ENCODE measurements around the gene CIRBP.

DNA sequence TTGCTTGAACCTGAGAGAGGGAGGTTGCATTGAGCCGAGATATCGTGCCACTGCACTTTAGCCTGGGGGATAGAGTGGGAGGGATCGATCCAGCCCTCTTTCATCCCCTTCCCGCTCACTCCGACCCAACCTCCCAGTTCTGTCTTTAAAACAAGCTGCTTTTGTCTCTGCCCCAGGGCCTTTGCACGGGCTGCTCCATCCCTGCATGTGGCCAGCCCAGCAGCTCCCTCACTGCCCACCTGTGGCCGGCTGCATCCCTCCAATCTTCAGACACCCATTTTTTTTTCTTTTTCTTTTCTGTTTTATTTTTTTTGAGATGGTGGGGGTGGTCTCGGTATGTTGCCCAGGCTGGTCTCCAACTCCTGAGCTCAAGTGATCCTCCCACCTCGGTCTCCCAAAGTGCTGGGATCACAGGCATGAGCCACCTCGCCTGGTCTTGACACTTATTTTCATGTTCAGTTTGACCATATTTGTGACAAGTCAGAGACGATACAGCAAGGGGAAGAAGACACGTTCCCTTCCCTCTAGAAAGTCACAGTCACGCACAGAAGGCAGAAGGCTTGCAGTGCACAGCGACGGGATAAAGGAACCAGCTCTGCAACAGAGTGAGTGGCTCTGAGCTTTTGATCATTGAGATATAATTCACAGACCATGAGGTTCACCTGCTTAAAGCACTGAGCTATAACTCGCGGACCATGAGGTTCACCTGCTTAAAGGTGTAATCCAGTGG is 48.3 kb downstream of the CIRBP start:
- TF ChIP-seq, protein P1, sequence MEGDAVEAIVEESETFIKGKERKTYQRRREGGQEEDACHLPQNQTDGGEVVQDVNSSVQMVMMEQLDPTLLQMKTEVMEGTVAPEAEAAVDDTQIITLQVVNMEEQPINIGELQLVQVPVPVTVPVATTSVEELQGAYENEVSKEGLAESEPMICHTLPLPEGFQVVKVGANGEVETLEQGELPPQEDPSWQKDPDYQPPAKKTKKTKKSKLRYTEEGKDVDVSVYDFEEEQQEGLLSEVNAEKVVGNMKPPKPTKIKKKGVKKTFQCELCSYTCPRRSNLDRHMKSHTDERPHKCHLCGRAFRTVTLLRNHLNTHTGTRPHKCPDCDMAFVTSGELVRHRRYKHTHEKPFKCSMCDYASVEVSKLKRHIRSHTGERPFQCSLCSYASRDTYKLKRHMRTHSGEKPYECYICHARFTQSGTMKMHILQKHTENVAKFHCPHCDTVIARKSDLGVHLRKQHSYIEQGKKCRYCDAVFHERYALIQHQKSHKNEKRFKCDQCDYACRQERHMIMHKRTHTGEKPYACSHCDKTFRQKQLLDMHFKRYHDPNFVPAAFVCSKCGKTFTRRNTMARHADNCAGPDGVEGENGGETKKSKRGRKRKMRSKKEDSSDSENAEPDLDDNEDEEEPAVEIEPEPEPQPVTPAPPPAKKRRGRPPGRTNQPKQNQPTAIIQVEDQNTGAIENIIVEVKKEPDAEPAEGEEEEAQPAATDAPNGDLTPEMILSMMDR (conservative IDR thresholded peaks at IDR 0.05; ENCODE audit: low read depth, low read length) = no peak
- no peak for TF ChIP-seq EZH2 (IDR thresholded peaks at IDR 0.05; ENCODE audit: low read length, unreplicated experiment)
